Kidney (tissue), 14 donors: ENCODE results near the gene KRT72. TPM values are rescaled to one million over a fixed set of nuclear protein-coding genes. Genes with fewer than 3 reads are reported as not detected.

Experiments used
- DNase-seq, 5 donors: peaks; one replicate each; pipeline ENCODE4 v3.0.0-alpha.2; 2013 to 2020
- FAIRE-seq: peaks from 2 replicates; lab custom pipeline; 2012; peaks lifted over from hg19 to GRCh38; lab: Jason Lieb, UNC
- H3K27ac ChIP-seq, 2 donors: one replicate each; pipeline ENCODE4 v1.7.0; 2013; ENCODE audit warnings: low read depth in 2 of 2, low read length in 2 of 2, inconsistent platforms in 1 of 2
- H3K27me3 ChIP-seq: one replicate; pipeline ENCODE4 v1.7.1; 2013; ENCODE audit warnings: low read length, inconsistent platforms; ENCODE audit not compliant: control insufficient read depth, insufficient read depth
- H3K36me3 ChIP-seq, 3 donors: one replicate each; pipeline versions ENCODE4 v1.7.0 to v1.7.1; 2013; ENCODE audit warnings: low read length in 3 of 3, control low read depth in 1 of 3, inconsistent platforms in 1 of 3; ENCODE audit not compliant: insufficient read depth in 3 of 3, control insufficient read depth in 2 of 3
- H3K4me1 ChIP-seq, 3 donors: one replicate each; pipeline versions ENCODE4 v1.7.0 to v1.7.1; 2013; ENCODE audit warnings: low read length in 3 of 3, inconsistent platforms in 1 of 3, low read depth in 1 of 3; ENCODE audit not compliant: control insufficient read depth in 2 of 3, insufficient read depth in 2 of 3
- H3K4me3 ChIP-seq, 3 donors: one replicate each; pipeline versions ENCODE4 v1.7.0 to v1.8.1; 2013; ENCODE audit warnings: low read length in 3 of 3, control low read depth in 1 of 3, inconsistent platforms in 1 of 3
- H3K9ac ChIP-seq, 3 donors: one replicate each; pipeline versions ENCODE4 v1.7.0 to v1.7.1; 2013; ENCODE audit warnings: low read length in 3 of 3, control low read depth in 1 of 3, inconsistent platforms in 1 of 3
- H3K9me3 ChIP-seq, 3 donors: one replicate each; pipeline versions ENCODE4 v1.7.0 to v1.7.1; 2013; ENCODE audit warnings: low read length in 3 of 3, control low read depth in 1 of 3, inconsistent platforms in 1 of 3; ENCODE audit not compliant: control insufficient read depth in 2 of 3, insufficient read depth in 1 of 3
- CTCF ChIP-seq: IDR thresholded peaks from 3 replicates; pipeline ENCODE4 v1.5.1; 2012; ENCODE audit warnings: mild to moderate bottlenecking, moderate library complexity, borderline replicate concordance; ENCODE audit not compliant: insufficient read depth; ENCODE audit errors: extremely low read depth
- intact Hi-C: fragments of 100-400 bp; cut with DNase I; formaldehyde crosslinking; loops from one replicate; pipeline ENCODE4 v1.11.1; 2022
- polyA plus RNA-seq: library from polyadenylated mRNA; stranded (reverse); fragments of 350-450 nt; fragmentation: Illumina TruSeq; extraction: RNeasy Lipid Tissue Mini Kit (QIAGEN cat#74804); gene quantifications from one replicate; pipeline ENCODE4 v1.2.3, GENCODE V29; 2014; ENCODE audit warnings: low read depth, low replicate concordance; ENCODE audit not compliant: insufficient read depth
- total RNA-seq: library from RNA; stranded (reverse); fragmentation: NEBNext Ultra II Directional; extraction: Animal tissue kit (Norgen Biotek cat#: 25700); gene quantifications from one replicate; pipeline ENCODE4 v1.2.1, GENCODE V29; 2021
- donor health status: control.
- donor health status: control.
- donor health status: control.
- donor health status: control.
- donor health status: control.
- donor health status: DM: yes; HTN: yes; CAD: no.
- donor health status: Normal renal cell carcinoma (clear cell type).

The KRT72 gene
- total and polyA plus RNA-seq, 2 donors from 2014 or later, result not detected

- Histone ChIP-seq H3K9ac (no peak overlapping the region), H3K36me3 (no peaks in the 10 kb centered on the region), H3K4me3 (no peak overlapping the region), H3K4me1 (no peaks in the 10 kb centered on the region), H3K27me3 (no peaks in the 10 kb centered on the region), H3K27ac (no peak overlapping the region), H3K9me3 (no peaks in the 10 kb centered on the region)
- FAIRE-seq (no peak), DNase-seq (no peak)
- intact Hi-C loops, result no loop called here
- TF ChIP-seq CTCF, result no peak
Measured at GRCh38 chr12:52641468-52641867, 40.2 kb upstream of the KRT72 start.

- no peaks in the 10 kb centered on the region for H3K4me1 ChIP-seq
- DNase-seq (peak in 1 of 5 donors; percentile 1), FAIRE-seq (no peak)
Measured at GRCh38 chr12:52637299-52637698, 36.0 kb upstream of the KRT72 start.

GRCh38 chr12:52636592-52637258 is 35.5 kb upstream of the KRT72 start:
- H3K27me3 ChIP-seq, result no peaks in the 10 kb centered on the region
- H3K27ac ChIP-seq, result no peak overlapping the region
- no peak overlapping the region for H3K4me3 ChIP-seq
- no peaks in the 10 kb centered on the region for H3K36me3 ChIP-seq
- H3K4me1 ChIP-seq, result no peaks in the 10 kb centered on the region
- intact Hi-C loops, result no loop called here
- H3K9me3 ChIP-seq, result no peaks in the 10 kb centered on the region
- FAIRE-seq (no peak), DNase-seq (peak in 1 of 5 donors; percentile 1)
- no peak for TF ChIP-seq CTCF
- H3K9ac ChIP-seq, result no peak overlapping the region

More at GRCh38 chr12:52637299-52637698, 36.0 kb upstream of the KRT72 start:
- Histone ChIP-seq H3K4me3 (no peak overlapping the region), H3K9me3 (no peaks in the 10 kb centered on the region), H3K36me3 (no peaks in the 10 kb centered on the region), H3K27me3 (no peaks in the 10 kb centered on the region), H3K9ac (no peak overlapping the region), H3K27ac (no peak overlapping the region)
- no peak for TF ChIP-seq CTCF
- intact Hi-C loops, result no loop called here
